Measurements from ENCODE around the gene HTR2C.
"Not testable (repeated sequence)": the region's sequence is repeated elsewhere in the genome, so short reads cannot be mapped to it uniquely, and the experiment has no call there.

Gene HTR2C

DNA sequence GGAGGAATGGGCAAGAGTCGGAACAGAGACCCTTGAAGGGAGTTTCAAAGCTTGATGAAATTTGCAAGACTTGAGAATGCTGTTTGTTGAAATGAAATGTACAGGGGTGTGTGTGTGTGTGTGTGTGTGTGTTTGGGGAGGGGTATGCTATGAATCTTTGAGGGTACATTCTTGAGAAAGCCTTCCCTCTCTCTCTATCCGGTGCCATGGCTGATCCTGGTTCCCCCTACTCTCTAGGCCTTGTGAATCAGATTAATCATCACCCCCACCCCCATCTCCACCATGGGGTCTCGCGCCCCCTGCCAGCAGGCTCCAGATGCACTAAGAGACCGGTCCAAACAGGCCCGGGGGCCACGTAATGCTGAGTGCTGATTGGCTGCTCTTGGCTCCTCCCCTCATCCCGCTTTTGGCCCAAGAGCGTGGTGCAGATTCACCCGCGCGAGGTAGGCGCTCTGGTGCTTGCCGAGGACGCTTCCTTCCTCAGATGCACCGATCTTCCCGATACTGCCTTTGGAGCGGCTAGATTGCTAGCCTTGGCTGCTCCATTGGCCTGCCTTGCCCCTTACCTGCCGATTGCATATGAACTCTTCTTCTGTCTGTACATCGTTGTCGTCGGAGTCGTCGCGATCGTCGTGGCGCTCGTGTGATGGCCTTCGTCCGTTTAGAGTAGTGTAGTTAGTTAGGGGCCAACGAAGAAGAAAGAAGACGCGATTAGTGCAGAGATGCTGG lies at the start of gene HTR2C:
TSS of gene HTR2C (plus strand) at position 441 of the 729 bp plus-strand sequence. CDS start 142,851 bp downstream, outside the sequence.
- peak; percentile 17 for DNase-seq

- no peak for DNase-seq
These were observed 3.5 kb upstream of the HTR2C start for GRCh38 chrX:114580336-114580735.

DNA sequence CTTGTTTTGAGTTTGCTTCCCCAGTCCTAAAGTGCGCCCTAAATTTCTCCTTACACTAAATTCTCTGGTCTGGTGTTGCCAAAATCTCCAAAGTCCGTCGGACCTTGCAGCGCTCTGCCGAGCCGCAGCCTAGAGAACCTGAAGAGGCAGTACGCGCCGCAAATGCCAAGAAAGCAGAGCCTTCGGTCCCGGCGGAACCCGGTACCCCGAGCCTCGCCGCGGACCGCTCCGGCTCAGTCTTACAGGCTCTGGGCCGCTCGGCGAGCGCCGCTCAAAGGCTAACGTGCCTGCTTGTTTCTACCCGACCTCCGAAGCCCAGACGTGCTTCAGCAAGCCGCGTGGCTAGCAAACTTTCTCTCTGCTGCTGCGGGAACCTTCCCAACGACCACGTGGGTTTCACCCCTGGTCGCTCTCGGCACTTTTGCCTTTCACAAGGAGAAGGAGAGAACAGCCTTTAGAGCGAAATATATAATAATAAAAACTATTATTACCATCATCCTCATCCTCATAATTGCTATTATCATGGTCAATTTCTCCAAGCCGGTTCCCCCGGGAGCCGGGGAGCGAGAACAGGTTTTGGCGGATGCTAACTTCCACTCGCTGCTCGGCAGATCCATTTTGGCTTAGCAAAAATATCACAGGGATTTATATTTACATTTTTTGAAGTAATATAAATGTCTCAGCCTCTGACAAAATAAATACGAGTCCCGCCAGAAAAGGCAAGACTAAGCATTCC lies 2.2 kb upstream of the HTR2C start:
- peak; percentile 2 for DNase-seq

- peak; percentile 5 for DNase-seq
These were observed 1.6 kb upstream of the HTR2C start for GRCh38 chrX:114582264-114582632.

- no peak for DNase-seq
These were observed 1.0 kb upstream of the HTR2C start for GRCh38 chrX:114582698-114583395.

DNA sequence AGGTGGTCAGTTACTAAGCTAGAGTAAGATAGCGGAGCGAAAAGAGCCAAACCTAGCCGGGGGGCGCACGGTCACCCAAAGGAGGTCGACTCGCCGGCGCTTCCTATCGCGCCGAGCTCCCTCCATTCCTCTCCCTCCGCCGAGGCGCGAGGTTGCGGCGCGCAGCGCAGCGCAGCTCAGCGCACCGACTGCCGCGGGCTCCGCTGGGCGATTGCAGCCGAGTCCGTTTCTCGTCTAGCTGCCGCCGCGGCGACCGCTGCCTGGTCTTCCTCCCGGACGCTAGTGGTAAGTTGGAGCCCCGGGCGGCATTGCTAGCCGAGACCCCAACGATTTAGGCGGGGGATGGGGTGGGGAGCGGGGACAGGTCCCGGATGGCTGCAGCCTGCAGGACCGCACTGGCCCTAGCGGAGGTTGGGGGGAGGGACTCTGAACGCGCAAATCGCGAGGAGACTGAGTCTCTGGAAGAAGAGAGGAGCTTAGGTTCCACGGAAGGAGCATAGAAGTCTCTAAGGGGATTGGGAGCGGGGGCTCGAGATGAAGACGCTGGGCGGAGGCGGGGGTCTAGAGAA lies 573 bp downstream of the HTR2C start:
- no peak for DNase-seq

DNA sequence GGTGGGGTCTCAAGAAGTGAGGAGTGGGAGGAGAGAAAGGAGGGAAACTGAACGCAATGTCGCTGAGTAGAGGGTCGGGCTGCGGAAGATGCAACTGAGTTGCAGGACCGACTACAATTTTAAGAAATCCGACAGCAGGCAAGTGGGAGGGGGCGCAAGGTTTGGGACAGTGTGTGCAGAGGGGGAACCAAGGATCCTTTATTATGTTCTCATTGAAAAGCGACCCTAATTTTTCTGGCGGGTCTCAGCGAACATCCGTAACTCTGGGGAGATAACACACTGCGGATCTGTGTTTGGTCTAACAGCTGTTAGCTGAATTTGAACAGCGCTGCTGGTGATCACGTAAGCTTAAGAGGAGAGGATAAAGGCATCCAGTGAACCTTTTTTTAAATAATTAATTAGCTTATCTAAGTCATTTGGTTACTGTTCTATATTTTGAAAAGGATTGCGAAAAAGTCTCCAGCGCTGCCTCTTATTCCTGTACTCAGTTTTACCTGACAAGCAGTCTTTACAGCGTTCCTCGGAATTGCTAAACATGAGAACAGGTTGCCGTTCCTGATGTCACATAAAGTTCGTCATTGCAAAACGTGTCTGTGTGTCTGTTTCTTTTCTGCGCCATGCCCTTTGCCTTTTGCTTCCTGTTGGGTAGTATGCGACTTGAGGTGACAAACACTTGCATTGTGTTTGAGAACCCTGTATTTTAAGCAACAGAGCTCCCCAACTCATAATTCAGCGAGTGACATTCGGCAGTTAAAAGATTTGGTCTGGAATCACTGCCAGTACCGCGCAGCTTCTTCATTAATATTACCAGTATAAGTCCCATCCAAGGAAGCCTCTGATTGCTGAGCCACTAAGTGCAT lies 1.3 kb downstream of the HTR2C start:
- DNase-seq, result no peak

DNA sequence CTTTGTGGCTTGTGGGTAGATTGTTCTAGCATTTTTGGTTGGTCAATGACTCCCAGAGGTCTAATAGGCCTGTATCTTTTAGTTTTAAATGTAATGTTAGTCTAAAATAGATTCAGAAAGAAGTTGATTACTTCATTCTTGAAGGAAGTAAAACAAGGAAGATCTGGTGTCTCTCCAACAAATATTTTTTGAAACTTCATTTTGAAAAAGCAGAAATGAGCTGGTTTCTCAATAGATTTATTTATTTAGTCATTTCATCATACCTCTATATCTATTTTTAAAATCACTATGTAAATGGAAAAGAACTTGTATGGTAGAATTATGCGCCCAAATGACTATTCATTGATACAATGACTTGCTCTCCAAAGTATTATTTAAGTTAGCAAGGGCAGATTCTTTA lies 7.2 kb downstream of the HTR2C start:
- no peak for DNase-seq

DNA sequence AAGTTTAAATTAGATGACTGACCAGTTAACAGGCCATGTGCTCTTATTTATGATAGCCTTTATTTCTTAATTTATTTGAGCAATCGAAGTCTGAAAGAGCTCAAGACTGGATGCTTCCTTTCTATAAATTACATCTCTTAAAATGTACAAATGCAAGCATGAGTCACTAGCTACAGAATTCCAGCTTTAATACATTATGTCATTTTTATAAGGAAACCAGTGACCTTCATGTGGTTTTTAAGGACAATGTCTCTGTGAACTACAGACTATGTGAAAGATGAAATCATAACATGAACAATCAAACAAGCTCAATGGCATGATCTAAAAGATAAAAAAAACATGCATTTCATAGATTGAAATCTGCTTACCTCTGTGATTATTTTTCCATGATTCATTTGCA lies 15.4 kb downstream of the HTR2C start:
- DNase-seq, result no peak

- DNase-seq, result no peak
These were observed 16.0 kb downstream of the HTR2C start for GRCh38 chrX:114599911-114600310.

DNA sequence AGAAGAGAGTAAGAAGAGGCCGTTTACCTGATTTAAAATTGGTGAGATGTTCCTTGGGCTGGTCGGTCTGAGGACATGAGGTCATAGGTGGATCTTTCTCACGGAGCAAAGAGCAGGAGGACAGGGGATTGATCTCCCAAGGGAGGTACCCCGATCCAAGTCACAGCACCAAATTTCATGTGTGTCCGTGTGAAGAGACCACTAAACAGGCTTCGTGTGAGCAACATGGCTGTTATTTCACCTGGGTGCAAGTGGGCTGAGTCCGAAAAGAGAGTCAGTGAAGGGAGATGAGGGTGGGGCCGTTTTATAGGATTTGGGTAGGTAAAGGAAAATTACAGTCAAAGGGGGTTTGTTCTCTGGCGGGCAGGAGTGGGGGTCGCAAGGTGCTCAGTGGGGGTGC lies 22.7 kb downstream of the HTR2C start:
- not testable (repeated sequence) for DNase-seq

DNA sequence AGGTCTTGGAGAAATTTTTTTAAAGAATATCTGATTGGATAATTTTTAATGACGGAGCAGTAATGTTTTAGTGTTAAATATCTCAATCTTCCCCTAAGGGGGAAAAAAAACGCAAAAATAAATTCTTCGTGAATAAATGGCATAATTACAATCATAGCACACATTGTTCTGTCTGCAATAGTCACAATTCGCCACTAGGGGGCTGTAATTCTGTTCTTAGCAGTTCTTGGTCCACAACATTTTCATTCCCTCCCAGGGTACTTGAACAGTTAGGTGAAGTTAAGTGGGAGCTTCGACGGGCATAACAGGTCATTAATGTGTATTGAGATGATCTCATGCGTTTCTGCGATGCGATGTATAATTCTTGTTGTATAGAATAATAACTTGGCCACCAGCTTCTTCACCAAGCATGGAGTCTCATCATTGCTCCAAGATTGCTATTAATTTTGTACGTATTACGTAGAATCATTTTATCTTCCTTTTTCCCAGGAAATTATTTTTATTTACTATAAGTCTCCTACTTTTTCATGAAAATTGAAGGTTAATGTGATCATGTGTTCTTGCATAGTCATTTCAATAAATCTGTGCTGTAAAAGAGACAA lies 27.2 kb downstream of the HTR2C start:
- DNase-seq, result peak; percentile 40

- no peak for DNase-seq
These were observed 31.9 kb downstream of the HTR2C start for GRCh38 chrX:114615765-114616164.

DNA sequence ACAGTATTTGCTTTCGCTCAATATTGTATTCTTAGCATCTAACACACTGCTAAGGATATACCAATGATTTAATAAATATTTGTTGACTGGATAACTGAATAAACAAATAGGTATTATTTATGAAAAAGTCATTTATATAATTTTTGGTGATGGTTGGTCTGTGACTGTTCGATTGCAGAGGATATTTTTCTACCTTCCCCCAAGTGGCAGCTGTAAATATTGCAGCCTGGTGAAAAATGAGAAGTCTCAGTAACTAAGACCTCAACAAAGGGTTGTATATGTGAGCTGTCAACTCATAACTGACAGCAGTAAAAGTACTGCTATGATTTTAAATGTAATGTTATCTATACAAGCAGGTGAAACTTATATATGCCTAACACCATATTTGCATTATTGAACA lies 36.0 kb downstream of the HTR2C start:
- DNase-seq, result peak; percentile 12

DNA sequence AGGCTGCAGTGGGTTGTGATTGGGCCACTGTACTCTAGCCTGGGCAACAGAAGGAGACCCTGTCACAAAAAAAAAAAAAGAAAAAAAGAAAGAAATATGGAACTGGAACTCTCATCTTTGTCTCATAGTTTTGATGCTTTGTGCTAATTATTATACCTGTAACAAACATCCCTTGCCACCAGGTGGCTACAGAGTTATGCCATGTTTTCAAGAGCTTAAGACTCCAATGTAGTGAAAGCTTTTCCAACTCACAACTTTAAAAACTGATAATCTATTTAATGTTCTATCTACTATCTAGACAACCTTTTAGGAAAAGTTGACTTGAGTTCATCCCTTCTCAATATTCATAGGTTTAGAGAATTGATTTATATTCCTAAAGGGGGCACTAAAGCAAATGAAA lies 42.4 kb downstream of the HTR2C start:
- DNase-seq, result peak; percentile 5

- no peak for DNase-seq
These were observed 52.1 kb downstream of the HTR2C start for GRCh38 chrX:114635986-114636385.

DNA sequence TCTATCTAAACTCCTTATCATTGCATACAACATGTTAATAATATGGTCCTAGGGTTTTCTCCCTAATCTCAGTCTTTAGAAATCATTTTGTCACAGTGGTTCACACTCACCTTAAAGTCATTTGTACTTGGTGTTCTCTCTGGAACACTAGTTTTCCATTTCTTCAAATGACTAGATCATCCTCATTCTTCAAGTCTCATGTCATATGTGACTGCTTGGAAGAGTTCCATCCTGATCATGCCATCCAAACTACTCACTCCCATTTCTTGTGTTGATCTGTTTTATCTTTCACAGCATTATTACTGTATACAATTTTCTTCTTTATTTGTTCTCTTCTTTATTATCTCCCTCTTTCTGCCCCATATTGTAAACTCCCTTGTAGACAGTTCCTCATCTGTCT lies 66.5 kb downstream of the HTR2C start:
- DNase-seq, result no peak

DNA sequence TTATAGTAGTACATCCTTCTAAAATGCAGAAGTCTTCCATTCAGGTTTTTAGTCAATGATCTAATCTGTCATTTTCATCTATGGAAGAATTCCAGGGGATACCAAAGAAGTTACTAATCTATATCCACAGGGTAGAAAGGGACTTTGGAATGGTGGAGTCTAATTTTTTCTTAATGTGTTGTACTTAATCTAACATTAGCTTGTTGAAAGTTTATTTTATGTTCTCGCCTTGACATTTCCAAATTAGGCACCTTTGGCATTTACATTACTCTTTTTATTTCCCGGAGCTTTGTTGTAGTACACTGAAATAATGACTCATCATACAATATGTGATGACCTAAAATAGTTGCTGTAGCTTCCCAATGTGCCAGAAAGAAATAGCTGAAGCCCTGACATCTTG lies 91.5 kb downstream of the HTR2C start:
- DNase-seq, result no peak

DNA sequence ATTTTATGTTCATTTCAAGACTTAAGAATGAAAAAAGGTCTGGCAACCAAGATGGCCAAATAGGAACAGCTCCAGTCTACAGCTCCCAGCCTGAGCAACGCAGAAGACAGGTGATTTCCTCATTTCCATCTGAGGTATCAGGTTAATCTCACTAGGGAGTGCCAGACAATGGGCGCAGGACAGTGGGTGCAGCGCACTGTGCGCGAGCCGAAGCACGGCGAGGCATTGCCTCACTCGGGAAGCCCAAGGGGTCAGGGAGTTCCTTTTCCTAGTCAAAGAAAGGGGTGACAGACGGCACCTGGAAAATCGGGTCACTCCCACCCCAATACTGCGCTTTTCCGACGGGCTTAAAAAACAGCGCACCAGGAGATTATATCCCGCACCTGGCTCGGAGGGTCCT lies 116.6 kb downstream of the HTR2C start:
- not testable (repeated sequence) for DNase-seq

DNA sequence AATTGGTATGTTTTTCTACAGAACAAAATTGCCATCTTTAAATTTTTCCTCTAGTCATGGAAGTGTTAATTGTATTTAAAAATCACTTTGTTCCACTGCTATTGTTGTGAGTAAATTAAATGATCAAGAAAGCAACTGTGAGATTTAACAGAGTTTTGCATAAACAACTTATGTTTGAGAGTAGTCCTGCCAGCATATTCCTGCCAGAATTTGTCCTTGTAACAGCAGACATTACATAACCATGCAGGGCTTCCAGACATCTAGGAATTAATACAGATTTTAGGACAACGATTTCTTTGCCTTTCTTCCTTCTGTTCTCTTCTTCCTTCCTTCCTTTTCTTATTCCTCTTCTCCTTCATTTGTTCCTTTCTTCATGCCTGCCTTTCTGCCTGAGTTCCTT lies 125.5 kb downstream of the HTR2C start:
- no peak for DNase-seq

GRCh38 chrX:114710571-114710970 lies 126.7 kb downstream of the HTR2C start:
- DNase-seq, result no peak

DNA sequence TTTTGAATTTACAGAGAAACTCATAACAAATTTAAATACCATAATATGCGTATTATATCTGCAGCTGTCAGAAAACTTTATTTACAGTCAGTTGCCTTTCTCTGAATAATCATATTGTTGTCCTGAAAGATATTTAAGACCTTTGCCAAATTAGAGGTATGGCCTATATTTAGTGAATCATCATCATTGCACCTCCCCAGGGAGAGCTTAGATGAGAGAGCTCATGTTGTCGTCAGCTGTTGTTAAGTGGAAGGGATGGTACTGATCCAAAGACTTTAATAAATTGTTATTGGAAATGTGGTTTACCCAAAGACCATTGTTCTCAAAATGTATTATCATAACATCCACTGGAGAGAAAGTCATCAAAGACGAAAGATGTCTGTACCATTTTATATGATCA lies 128.6 kb downstream of the HTR2C start:
- no peak for DNase-seq

All from NCI-H510A treated with DMSO at 0.1 percent for 48 hours (cell line).